ENCODE measurements around the gene SAMD11.

SAMD11 gene

GRCh38 chr1:934991-935750 is 11.4 kb downstream of the SAMD11 start:
- DNase-seq (ENCODE audit: low spot score) = no peak

GRCh38 chr1:935751-936231 is 12.1 kb downstream of the SAMD11 start:
- DNase-seq (ENCODE audit: low spot score) = no peak

- no peak for DNase-seq (ENCODE audit: low spot score)
These were observed 12.9 kb downstream of the SAMD11 start for GRCh38 chr1:936348-937264.

GRCh38 chr1:937521-937920 is 13.8 kb downstream of the SAMD11 start:
- DNase-seq (ENCODE audit: low spot score) = no peak

- no peak for DNase-seq (ENCODE audit: low spot score)
These were observed 14.5 kb downstream of the SAMD11 start for GRCh38 chr1:938088-938683.

- no peak for DNase-seq (ENCODE audit: low spot score)
These were observed 15.2 kb downstream of the SAMD11 start for GRCh38 chr1:938711-939489.

GRCh38 chr1:939511-940106 is 15.9 kb downstream of the SAMD11 start:
- DNase-seq (ENCODE audit: low spot score) = no peak

GRCh38 chr1:940107-941014 is 16.6 kb downstream of the SAMD11 start:
- no peak for DNase-seq (ENCODE audit: low spot score)

- no peak for DNase-seq (ENCODE audit: low spot score)
These were observed 17.4 kb downstream of the SAMD11 start for GRCh38 chr1:941015-941587.

- DNase-seq (ENCODE audit: low spot score) = no peak
These were observed 18.1 kb downstream of the SAMD11 start for GRCh38 chr1:941588-942383.

GRCh38 chr1:942411-942821 is 18.7 kb downstream of the SAMD11 start:
- no peak for DNase-seq (ENCODE audit: low spot score)

GRCh38 chr1:942864-943533 is 19.3 kb downstream of the SAMD11 start:
- DNase-seq (ENCODE audit: low spot score) = no peak

GRCh38 chr1:943545-944340 is 20.0 kb downstream of the SAMD11 start:
- no peak for DNase-seq (ENCODE audit: low spot score)

- DNase-seq (ENCODE audit: low spot score) = no peak
These were observed 20.9 kb downstream of the SAMD11 start for GRCh38 chr1:944341-945325.

- no peak for DNase-seq (ENCODE audit: low spot score)
These were observed 22.2 kb downstream of the SAMD11 start for GRCh38 chr1:945688-946556.
